SU-DHL-6 (cell line): Measurements from ENCODE around the gene PLA2G4A.

Experiments
- H2AFZ ChIP-seq: fragments of 200-600 bp; sonication (generic); 2 replicates; pipeline ENCODE4 v1.6.1; 2014; ENCODE audit warnings: low read depth, mild to moderate bottlenecking, moderate library complexity, mixed read lengths, antibody characterized with exemption, low read length; ENCODE audit not compliant: severe bottlenecking
- H3F3A ChIP-seq: fragments of 200-600 bp; shearing (Covaris generic); 2 replicates; pipeline ENCODE4 v1.6.0; 2016; ENCODE audit warnings: antibody characterized with exemption, mild to moderate bottlenecking; ENCODE audit not compliant: insufficient read depth
- H3K27ac ChIP-seq: fragments of 200-600 bp; sonication (generic); 2 replicates; pipeline ENCODE4 v1.5.1; 2016; ENCODE audit warnings: low read depth, mild to moderate bottlenecking, low read length, moderate library complexity, mixed read lengths
- H3K27me3 ChIP-seq: fragments of 200-600 bp; sonication (generic), shearing (Covaris generic); 2 replicates; pipeline ENCODE4 v1.6.0; 2014; ENCODE audit warnings: mild to moderate bottlenecking, low read length
- H3K36me3 ChIP-seq: fragments of 200-600 bp; sonication (generic); 2 replicates; pipeline ENCODE4 v1.6.1; 2014; ENCODE audit warnings: mild to moderate bottlenecking, low read length, mixed read lengths
- H3K4me2 ChIP-seq: fragments of 300-600, 200-600 bp; shearing (Covaris generic), sonication (generic); 2 replicates; pipeline ENCODE4 v1.6.0; 2014; ENCODE audit warnings: low read length, low read depth, mild to moderate bottlenecking; ENCODE audit not compliant: poor library complexity, severe bottlenecking
- H3K4me3 ChIP-seq: fragments of 200-600 bp; sonication (generic); 2 replicates; pipeline ENCODE4 v1.5.1; 2014; ENCODE audit warnings: antibody characterized with exemption, low read length, mild to moderate bottlenecking, mixed read lengths; ENCODE audit not compliant: insufficient read depth, poor library complexity, severe bottlenecking
- H3K79me2 ChIP-seq: fragments of 200-600 bp; sonication (generic); 2 replicates; pipeline ENCODE4 v1.6.1; 2014; ENCODE audit warnings: mild to moderate bottlenecking, low read length, moderate library complexity; ENCODE audit not compliant: insufficient read depth
- H3K9ac ChIP-seq: fragments of 200-600 bp; sonication (generic); 2 replicates; pipeline ENCODE4 v1.7.0; 2014; ENCODE audit warnings: mild to moderate bottlenecking, low read length
- H3K9me2 ChIP-seq: fragments of 200-600 bp; sonication (generic); replicated peaks from 2 replicates; pipeline ENCODE4 v1.6.1; 2014; ENCODE audit warnings: low read length; ENCODE audit not compliant: insufficient read depth
- H3K9me3 ChIP-seq: fragments of 200-600 bp; sonication (generic); 2 replicates; pipeline ENCODE4 v1.6.1; 2014; ENCODE audit warnings: low read length, mixed read lengths; ENCODE audit not compliant: insufficient read depth
- H4K20me1 ChIP-seq: fragments of 200-600 bp; sonication (generic); 2 replicates; pipeline ENCODE4 v1.6.1; 2014; ENCODE audit warnings: low read depth, mild to moderate bottlenecking, antibody characterized with exemption, low read length, moderate library complexity, mixed read lengths
- CTCF ChIP-seq: fragments of 200-600 bp; sonication (generic); IDR thresholded peaks from one replicate; pipeline ENCODE4 v1.5.1; 2017; ENCODE audit warnings: antibody characterized with exemption, mild to moderate bottlenecking, low read length, moderate library complexity; ENCODE audit not compliant: insufficient read depth, poor library complexity, severe bottlenecking
- EZH2phosphoT487 ChIP-seq: fragments of 200-600 bp; sonication (generic), shearing (Covaris generic); conservative IDR thresholded peaks from 2 replicates; pipeline ENCODE4 v1.6.1; 2018; ENCODE audit warnings: mild to moderate bottlenecking, antibody characterized with exemption, low read length, moderate library complexity, mixed read lengths

Gene PLA2G4A

GRCh38 chr1:186987769-186988168 is 159.0 kb downstream of the PLA2G4A start:
- Histone ChIP-seq H2AFZ (no peak overlapping the region), H3F3A (no peaks in the 10 kb centered on the region), H4K20me1 (no peaks in the 10 kb centered on the region), H3K4me3 (no peak overlapping the region), H3K9ac (no peak overlapping the region), H3K79me2 (no peaks in the 10 kb centered on the region), H3K27me3 (no peaks in the 10 kb centered on the region), H3K9me3 (no peaks in the 10 kb centered on the region), H3K4me2 (no peak overlapping the region), H3K27ac (no peak overlapping the region), H3K36me3 (no peaks in the 10 kb centered on the region), H3K9me2 (no peaks in the 10 kb centered on the region)
- TF ChIP-seq EZH2phosphoT487 (no peak), CTCF (no peak)

- Histone ChIP-seq H3F3A (no peaks in the 10 kb centered on the region), H3K79me2 (no peaks in the 10 kb centered on the region), H3K4me2 (no peak overlapping the region), H3K27me3 (no peaks in the 10 kb centered on the region), H3K9me3 (no peaks in the 10 kb centered on the region), H4K20me1 (no peaks in the 10 kb centered on the region), H3K36me3 (no peaks in the 10 kb centered on the region), H3K4me3 (no peak overlapping the region), H3K9me2 (no peaks in the 10 kb centered on the region), H3K9ac (no peak overlapping the region), H3K27ac (no peak overlapping the region), H2AFZ (no peak overlapping the region)
- no peak for TF ChIP-seq EZH2phosphoT487
- TF ChIP-seq CTCF = no peak
Observed at GRCh38 chr1:186993996-186994395, 165.2 kb downstream of the PLA2G4A start.

GRCh38 chr1:186994897-186995296 is 166.1 kb downstream of the PLA2G4A start:
- Histone ChIP-seq H3F3A (no peaks in the 10 kb centered on the region), H3K27me3 (no peaks in the 10 kb centered on the region), H2AFZ (no peak overlapping the region), H3K4me3 (no peak overlapping the region), H4K20me1 (no peaks in the 10 kb centered on the region), H3K79me2 (no peaks in the 10 kb centered on the region), H3K9ac (no peak overlapping the region), H3K27ac (no peak overlapping the region), H3K4me2 (no peak overlapping the region), H3K36me3 (no peaks in the 10 kb centered on the region), H3K9me2 (no peaks in the 10 kb centered on the region), H3K9me3 (no peaks in the 10 kb centered on the region)
- TF ChIP-seq EZH2phosphoT487 (no peak), CTCF (no peak)
